Activated CD8-positive, alpha-beta memory T cell treated with anti-CD3 and anti-CD28 coated beads for 24 hours (primary cell): ENCODE measurements around the gene SLC25A30.
A peak's percentile ranks its signal among the peaks of the same experiment; 100 is the strongest.

Experiments
- DNase-seq: peaks from one replicate; pipeline ENCODE4 v3.0.0-alpha.2; 2020

Gene SLC25A30

GRCh38 chr13:45417790-45418534, at the start of gene SLC25A30:
TSS of gene SLC25A30 (minus strand) at chr13:45418373. CDS start at chr13:45411425, 6,948 bp downstream.
- peak; percentile 94 for DNase-seq

- no peak for DNase-seq
These were observed 48.2 kb upstream of the SLC25A30 start for GRCh38 chr13:45466359-45466758.

- DNase-seq = peak; percentile 97
These were observed 46.7 kb upstream of the SLC25A30 start, which contains the start of gene COG3 for GRCh38 chr13:45464687-45465453. TSS of gene COG3 (plus strand) at chr13:45464939. CDS start at chr13:45465037, 98 bp downstream.

- no peak for DNase-seq
These were observed 46.0 kb upstream of the SLC25A30 start for GRCh38 chr13:45464141-45464686.

GRCh38 chr13:45456196-45456972, 38.2 kb upstream of the SLC25A30 start:
- DNase-seq = no peak

- no peak for DNase-seq
These were observed 36.0 kb upstream of the SLC25A30 start for GRCh38 chr13:45454204-45454603.

- DNase-seq = peak; percentile 1
These were observed 33.1 kb upstream of the SLC25A30 start for GRCh38 chr13:45451282-45451681.

GRCh38 chr13:45448965-45449559, 30.9 kb upstream of the SLC25A30 start:
- DNase-seq = peak; percentile 9

GRCh38 chr13:45447050-45447661, 29.0 kb upstream of the SLC25A30 start:
- peak; percentile 17 for DNase-seq

- no peak for DNase-seq
These were observed 28.0 kb upstream of the SLC25A30 start for GRCh38 chr13:45446181-45446580.

GRCh38 chr13:45445053-45445452, 26.9 kb upstream of the SLC25A30 start:
- DNase-seq = peak; percentile 13

GRCh38 chr13:45441633-45442032, 23.5 kb upstream of the SLC25A30 start:
- no peak for DNase-seq

- DNase-seq = no peak
These were observed 21.7 kb upstream of the SLC25A30 start for GRCh38 chr13:45439781-45440462.

- no peak for DNase-seq
These were observed 20.8 kb upstream of the SLC25A30 start for GRCh38 chr13:45439008-45439407.

- no peak for DNase-seq
These were observed 19.8 kb upstream of the SLC25A30 start for GRCh38 chr13:45437947-45438346.

- no peak for DNase-seq
These were observed 18.8 kb upstream of the SLC25A30 start for GRCh38 chr13:45436953-45437352.

GRCh38 chr13:45436332-45436731, 18.2 kb upstream of the SLC25A30 start:
- no peak for DNase-seq

- no peak for DNase-seq
These were observed 16.6 kb upstream of the SLC25A30 start for GRCh38 chr13:45434556-45435371.

- DNase-seq = no peak
These were observed 15.2 kb upstream of the SLC25A30 start for GRCh38 chr13:45433381-45433790.

- no peak for DNase-seq
These were observed 14.7 kb upstream of the SLC25A30 start for GRCh38 chr13:45432737-45433380.
